ENCODE results near the gene DDX4. TPM values are rescaled to one million over a fixed set of nuclear protein-coding genes. Genes with fewer than 3 reads are reported as not detected.

Gene DDX4
- total and polyA plus RNA-seq, 9 of the 15 experiments (the other 6 are each of a cell fraction or from before 2014, with no cell fraction given), result not detected

- TF ChIP-seq, protein P1, sequence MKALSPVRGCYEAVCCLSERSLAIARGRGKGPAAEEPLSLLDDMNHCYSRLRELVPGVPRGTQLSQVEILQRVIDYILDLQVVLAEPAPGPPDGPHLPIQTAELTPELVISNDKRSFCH (CRISPR knock-in tag; IDR thresholded peaks at IDR 0.05), result no peak
- TF ChIP-seq, protein P1 (tag; IDR thresholded peaks at IDR 0.05), result no peak
- TF ChIP-seq GABPB2 (CRISPR knock-in tag; conservative IDR thresholded peaks at IDR 0.05), result no peak
- no peak for TF ChIP-seq ZNF23 (CRISPR knock-in tag; IDR thresholded peaks at IDR 0.05)
- TF ChIP-seq CEBPG (CRISPR knock-in tag; IDR thresholded peaks at IDR 0.05), result no peak
- TF ChIP-seq CEBPG (tag; conservative IDR thresholded peaks at IDR 0.05 in 1 of 2, IDR thresholded peaks at IDR 0.05 in 1 of 2), result peak; percentile 45 to 69; a peak in 3 of 4 replicates
- TF ChIP-seq ZFP30 (CRISPR knock-in tag; IDR thresholded peaks at IDR 0.05; ENCODE audit: borderline replicate concordance), result no peak
- no peak for TF ChIP-seq RB1 (IDR thresholded peaks at IDR 0.05; ENCODE audit: low read depth)
These were observed 113.2 kb downstream of the DDX4 start, which contains the start of gene IL31RA (continued) for GRCh38 chr5:55850839-55851674.

- Histone ChIP-seq H3K36me3 (ENCODE audit: control insufficient read depth, insufficient read depth, low read length) (no peaks in the 10 kb centered on the region), H3K9ac (ENCODE audit: insufficient read depth in 1 of 2, low read depth in 2 of 2, low read length in 2 of 2) (no peak overlapping the region), H4K20me1 (replicated peaks; ENCODE audit: control insufficient read depth, insufficient read depth, low read length) (no peaks in the 10 kb centered on the region), H3K4me1 (replicated peaks in 1 of 2; ENCODE audit: control insufficient read depth in 2 of 2, insufficient read depth in 2 of 2, low read length in 2 of 2) (no peaks in the 10 kb centered on the region), H3K79me2 (ENCODE audit: control insufficient read depth, insufficient read depth, low read length) (no peaks in the 10 kb centered on the region), H3K27me3 (ENCODE audit: control insufficient read depth in 2 of 2, insufficient read depth in 2 of 2, low read length in 2 of 2) (peaks cover 0 to 7% of the 10 kb centered on the region in 2 experiments; a peak in 3 of 5 replicates), H3K9me1 (ENCODE audit: control insufficient read depth, insufficient read depth, low read length) (no peaks in the 10 kb centered on the region), H2AFZ (ENCODE audit: low read depth, low read length) (no peak overlapping the region), H3K9me3 (replicated peaks; ENCODE audit: control insufficient read depth, insufficient read depth, low read depth, low read length) (no peaks in the 10 kb centered on the region), H3K4me2 (ENCODE audit: insufficient read depth, low read length) (no peak overlapping the region), H3K27ac (ENCODE audit: extremely low read depth, low read depth, low read length) (no peak overlapping the region), H3K4me3 (no peak overlapping the region)
- POLR2A ChIA-PET, result no interaction called here
- no peak for DNase-seq (ENCODE audit: extremely low read depth in 1 of 4, low spot score in 3 of 4)
- intact Hi-C loops (cut with micrococcal nuclease) (no loop called here), in situ Hi-C loops (cut with MboI) (no loop called here)
- CTCF ChIA-PET (ENCODE audit: low intra/inter-chr PET ratio), result no interaction called here
- 0% methylated on average over 2 of the region's 2 CpGs for WGBS (ENCODE audit: insufficient coverage, low coverage, missing lambda C conversion rate)
- no peak for FAIRE-seq
- no TSS peak for BruUV-seq (replicated peaks)
- TF ChIP-seq ZNF274 (IDR thresholded peaks at IDR 0.05; ENCODE audit: borderline replicate concordance, low read depth, low read length), result no peak
- ATAC-seq, result no peak
These were observed 113.8 kb downstream of the DDX4 start for GRCh38 chr5:55851675-55851979.
